ENCODE data around the gene HSF2BP.

DNA sequence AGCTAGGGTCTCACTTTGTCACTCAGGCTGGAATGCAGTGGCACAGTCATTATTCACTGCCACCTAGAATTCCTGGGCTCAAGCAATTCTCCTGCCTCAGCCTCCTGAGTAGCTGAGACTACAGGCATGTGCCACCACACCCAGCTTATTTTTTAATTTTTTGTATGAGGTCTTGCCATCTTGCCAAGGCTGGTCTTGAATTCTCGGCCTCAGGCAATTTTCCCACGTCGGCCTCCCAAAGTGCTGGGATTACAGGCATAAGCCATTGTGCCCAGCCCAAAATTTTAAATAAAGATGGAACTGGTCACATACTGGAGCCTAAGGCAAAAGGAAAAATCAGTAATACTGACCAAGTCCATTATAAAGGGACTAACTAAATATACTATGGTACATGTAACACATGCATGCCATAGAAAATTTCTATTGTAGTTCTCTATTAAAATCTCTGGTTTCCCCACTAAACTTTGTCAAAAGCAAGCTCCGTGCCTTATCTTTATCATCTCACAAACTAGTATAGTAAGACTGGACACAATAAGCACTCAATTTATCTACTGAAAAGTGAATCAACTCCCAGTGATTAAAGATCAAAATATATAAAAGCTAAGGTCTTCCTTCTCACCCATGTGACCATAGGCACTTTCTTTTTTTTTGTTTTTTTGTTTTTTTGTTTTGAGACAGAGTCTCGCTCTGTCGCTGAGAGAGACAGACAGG, 61.6 kb downstream of the HSF2BP start:
- TF ChIP-seq CTCF (IDR thresholded peaks at IDR 0.05) = no peak
- no peak for TF ChIP-seq POLR2A (IDR thresholded peaks at IDR 0.05)
- TF ChIP-seq POLR2AphosphoS5 (IDR thresholded peaks at IDR 0.05) = no peak

Data from upper lobe of left lung (tissue), 4 donors.